Measurements from ENCODE around the gene COL24A1.
"Not testable (repeated sequence)": the region's sequence is repeated elsewhere in the genome, so short reads cannot be mapped to it uniquely, and the experiment has no call there.

COL24A1 gene

DNA sequence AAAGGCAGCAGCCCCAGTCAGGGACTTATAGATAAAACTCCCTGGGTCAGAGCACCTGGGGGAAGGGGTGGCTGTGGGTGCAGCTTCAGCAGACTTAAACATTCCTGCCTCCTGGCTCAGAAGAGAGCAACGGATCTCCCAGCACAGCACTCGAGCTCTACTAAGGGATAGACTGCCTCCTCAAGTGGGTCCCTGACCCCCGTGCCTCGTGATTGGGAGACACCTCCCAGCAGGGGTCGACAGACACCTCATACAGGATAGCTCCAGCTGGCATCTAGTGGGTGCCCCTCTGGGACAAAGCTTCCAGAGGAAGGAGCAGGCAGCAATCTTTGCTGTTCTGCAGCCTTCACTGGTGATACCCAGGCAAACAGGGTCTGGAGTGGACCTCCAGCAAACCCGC, 84.1 kb downstream of the COL24A1 start:
- DNase-seq: not testable (repeated sequence)

- not testable (repeated sequence) for DNase-seq
Measured at GRCh38 chr1:86071870-86072269, 84.7 kb downstream of the COL24A1 start.

- DNase-seq: no peak
Measured at GRCh38 chr1:86069757-86070145, 86.8 kb downstream of the COL24A1 start.

GRCh38 chr1:86068841-86069756, 87.5 kb downstream of the COL24A1 start:
- DNase-seq: no peak

DNA sequence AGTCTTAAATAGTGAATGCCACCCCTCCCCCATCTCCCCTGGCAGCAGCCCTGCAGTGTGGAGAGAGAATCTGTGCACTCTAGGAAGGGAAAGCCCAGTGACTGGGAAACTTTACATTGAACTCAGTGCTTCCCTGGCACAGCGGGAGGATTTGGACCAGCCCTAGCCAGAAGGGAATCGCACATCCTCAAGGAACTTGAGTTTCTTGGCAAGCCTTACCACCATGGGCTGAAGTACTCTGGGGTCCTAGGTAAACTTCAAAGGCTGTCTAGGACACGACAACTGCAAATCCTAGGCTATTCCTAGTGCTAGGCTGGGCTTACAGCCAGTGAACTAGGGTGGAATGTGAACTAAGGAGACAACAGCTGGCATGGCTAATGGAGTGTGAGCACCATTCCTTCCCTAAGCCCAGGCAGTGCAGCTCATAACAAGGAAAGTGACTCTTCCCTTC, 88.3 kb downstream of the COL24A1 start:
- no peak for DNase-seq

DNA sequence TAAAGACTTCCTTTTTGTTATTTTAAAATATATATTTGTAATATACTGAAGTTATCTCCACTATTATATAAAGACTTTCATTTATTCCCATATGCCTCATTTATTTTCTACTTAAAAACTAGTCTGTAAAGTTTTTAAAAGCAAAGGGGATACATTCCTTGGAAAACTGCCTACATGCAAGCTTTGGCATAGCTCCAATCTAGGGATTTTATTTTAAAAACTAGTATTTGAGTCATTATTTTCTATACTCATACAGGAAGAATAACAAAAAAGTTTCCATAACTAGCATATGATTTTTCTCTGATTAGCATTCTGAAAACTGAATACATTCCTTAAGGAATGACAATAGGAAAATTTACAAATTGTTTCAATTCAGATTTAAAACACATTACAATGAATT, 88.9 kb downstream of the COL24A1 start:
- DNase-seq: no peak

GRCh38 chr1:86064899-86065298, 91.7 kb downstream of the COL24A1 start:
- no peak for DNase-seq

DNA sequence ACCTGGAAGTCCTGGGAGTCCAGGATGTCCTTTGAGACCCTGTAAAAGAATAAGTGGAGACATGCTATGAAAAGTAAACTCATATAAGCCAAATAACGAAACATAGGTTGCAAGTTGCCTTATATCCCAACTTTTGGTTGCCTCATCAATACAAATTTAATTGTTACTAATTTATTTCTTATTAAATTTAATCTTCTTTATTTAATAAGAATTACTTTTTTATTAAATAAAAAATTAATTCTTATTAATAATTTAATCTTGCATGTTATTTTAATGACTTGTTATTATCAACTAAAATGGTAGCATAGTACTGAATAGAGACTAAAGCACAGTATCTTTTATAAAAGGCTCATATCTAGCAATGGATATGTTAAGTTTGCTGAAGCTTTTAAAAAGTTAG, 92.9 kb downstream of the COL24A1 start:
- no peak for DNase-seq

- DNase-seq: no peak
Measured at GRCh38 chr1:86062453-86062852, 94.1 kb downstream of the COL24A1 start.

GRCh38 chr1:86061551-86061990, 95.0 kb downstream of the COL24A1 start:
- no peak for DNase-seq

GRCh38 chr1:86054396-86054795, 102.2 kb downstream of the COL24A1 start:
- DNase-seq: no peak

GRCh38 chr1:86052948-86053698, 103.4 kb downstream of the COL24A1 start:
- DNase-seq: no peak

DNA sequence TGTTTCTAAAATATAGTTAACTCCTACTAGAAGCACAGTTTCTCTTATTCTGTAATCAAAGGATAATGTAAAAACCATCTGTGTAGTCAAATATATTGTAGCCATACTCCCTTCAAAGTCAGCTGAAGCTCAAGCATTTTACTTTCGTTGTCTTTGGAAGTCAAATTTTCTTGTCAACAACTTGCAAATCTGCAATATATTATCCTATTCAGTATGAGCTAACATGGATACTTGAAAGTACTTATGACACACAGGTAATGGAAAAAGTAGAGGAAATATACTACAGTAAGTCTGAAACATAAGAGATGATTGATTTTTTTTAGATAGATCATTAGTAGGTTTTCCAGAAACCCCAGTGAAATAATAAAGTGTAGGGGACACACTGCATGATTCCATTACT, 121.5 kb downstream of the COL24A1 start:
- DNase-seq: no peak

DNA sequence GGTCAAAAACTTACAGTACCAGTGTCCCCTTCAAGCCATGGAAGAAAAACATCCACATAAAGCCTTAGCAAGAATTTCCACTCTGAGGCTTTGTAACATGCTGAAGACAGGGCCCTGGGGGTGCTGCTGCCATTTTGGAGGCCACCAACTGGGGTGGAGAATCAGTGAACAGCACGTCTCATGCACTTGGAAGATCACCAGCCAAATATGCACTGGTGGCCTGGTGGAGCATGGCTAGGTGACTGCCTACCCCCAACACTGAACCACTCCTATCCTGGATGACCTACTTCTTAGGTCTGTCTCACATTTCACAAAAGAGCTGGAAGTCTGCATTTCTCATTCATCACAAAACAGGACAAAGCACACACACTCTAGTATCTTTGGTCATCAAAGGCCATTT, 126.4 kb downstream of the COL24A1 start:
- no peak for DNase-seq

DNA sequence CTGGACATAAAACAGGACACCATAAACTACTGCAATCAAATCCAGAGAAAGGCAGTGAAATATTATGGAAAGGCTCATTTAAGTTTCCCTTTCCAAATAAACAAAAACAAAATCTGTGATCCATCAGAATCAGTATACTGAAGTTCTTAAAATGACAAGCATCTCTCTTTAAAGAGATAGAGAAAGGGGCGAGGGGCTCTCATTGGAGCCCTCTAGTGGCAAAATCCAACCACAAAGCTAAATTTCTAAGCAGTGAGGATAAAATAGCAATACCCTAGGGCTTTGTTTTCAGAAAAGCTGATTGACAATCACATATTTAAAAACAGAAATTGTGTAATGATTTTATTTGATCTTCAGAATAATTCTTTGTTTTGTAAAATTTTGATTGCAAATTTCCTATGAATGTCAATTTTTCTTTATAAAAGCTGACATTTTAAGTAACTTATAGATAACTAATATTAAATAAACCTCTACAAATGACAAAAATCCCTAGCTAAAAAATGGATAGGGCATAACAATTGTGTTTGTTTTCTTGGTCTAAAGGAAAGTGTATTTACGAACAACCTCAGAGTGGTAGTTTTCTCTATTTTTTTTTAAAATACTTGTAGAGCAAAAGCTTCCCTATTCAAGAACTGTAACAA, 138.2 kb downstream of the COL24A1 start:
- peak; percentile 1 for DNase-seq

- DNase-seq: no peak
Measured at GRCh38 chr1:86016076-86016759, 140.4 kb downstream of the COL24A1 start.

DNA sequence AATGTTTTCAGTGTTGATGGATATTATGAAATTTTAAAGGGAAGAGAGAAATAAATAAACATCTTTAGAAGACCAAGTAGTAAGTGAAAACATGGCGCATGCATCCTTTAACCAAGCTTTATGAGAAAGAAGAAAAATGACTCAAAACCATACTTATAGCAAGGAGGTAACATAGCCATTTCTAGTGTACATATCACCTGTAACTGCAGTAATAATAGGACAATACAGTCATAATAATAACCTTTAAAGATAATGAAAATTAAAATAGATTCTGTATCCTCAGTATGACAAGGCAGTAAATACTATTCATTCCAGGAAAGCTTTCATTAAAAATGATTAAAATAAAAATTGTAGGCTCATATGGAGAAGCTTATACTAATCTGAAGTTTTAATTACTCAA, 141.2 kb downstream of the COL24A1 start:
- DNase-seq: no peak

GRCh38 chr1:86000601-86001000, 156.0 kb downstream of the COL24A1 start:
- no peak for DNase-seq

GRCh38 chr1:85998105-85998855, 158.3 kb downstream of the COL24A1 start:
- no peak for DNase-seq

DNA sequence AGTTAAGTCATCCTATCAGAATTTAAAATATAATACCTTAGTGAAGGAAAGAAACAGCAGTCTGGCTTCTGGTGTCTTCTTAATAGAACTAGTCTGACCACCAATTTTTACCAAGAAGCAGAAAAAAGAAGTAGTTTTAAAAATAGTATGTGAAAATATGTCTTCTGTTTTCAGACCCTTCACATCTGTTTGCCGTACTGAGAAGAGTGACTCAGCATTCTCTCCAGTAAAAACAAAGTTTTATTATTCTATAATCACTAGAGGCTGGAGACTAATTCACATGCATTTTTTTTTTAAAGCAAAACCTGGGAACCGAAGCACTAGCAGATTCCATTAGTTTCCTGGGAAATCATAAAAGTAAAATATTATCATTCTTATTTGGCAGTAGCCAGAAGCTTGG, 163.8 kb downstream of the COL24A1 start:
- no peak for DNase-seq

DNA sequence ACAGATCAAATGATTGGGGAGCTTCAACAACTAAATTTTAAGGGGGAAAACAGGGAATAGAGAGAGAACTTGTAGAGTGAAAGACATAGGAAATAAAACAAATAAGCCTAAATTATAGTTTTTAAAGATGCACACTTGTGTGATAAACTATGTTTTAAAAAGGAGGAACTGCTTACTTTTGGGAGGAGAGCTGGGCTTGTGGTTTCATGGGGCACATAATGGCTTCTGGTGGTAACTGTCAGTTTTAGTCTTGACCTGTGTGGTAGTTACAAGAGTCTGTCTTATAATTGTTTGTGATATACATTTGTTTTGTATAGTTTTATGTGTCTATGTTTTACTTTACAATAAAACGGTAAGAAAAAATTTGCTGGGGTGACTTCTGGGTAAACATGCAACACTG, 165.3 kb downstream of the COL24A1 start:
- DNase-seq: no peak

DNA sequence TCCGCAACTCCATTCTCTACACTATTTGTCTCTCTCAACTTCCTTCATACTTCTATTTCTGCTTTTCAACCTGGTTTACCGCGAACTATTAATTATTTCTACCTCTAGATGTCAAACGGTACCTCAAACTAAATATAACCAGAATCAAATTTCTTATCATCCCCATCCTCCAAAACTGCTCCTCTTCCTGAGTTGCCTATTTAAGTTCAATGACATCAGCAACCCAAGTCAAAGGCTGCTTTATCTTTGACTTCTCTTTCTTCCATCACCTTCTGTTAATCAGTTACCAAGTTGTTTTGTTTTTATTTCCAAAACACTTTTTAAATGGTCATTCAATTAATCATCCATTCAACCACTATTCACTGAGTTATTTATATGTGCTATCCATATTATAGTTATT, 171.9 kb downstream of the COL24A1 start:
- no peak for DNase-seq

Data from NCI-H2081 treated with DMSO at 0.1 percent for 48 hours (cell line).